Colonic mucosa (tissue), 4 donors: ENCODE measurements around the gene NRG2. TPM values are rescaled to one million over a fixed set of nuclear protein-coding genes. Genes with fewer than 3 reads are reported as not detected.

Experiments used
- DNase-seq: peaks from one replicate; pipeline ENCODE4 v3.0.0-alpha.2; 2020
- H3K27ac ChIP-seq: fragments of 200-600 bp; one replicate; pipeline ENCODE4 v1.8.0; 2021
- H3K27me3 ChIP-seq: fragments of 200-600 bp; one replicate; pipeline ENCODE4 v1.8.0; 2021
- H3K36me3 ChIP-seq: fragments of 200-600 bp; one replicate; pipeline ENCODE4 v1.8.0; 2021
- H3K4me1 ChIP-seq: fragments of 200-600 bp; one replicate; pipeline ENCODE4 v1.8.0; 2021; ENCODE audit warnings: mild to moderate bottlenecking
- H3K4me3 ChIP-seq: fragments of 200-600 bp; one replicate; pipeline ENCODE4 v1.8.0; 2021
- H3K9ac ChIP-seq, 2 donors: one replicate each; pipeline ENCODE4 v1.7.0; 2013; ENCODE audit warnings: control low read depth in 2 of 2, low read depth in 2 of 2, low read length in 2 of 2
- H3K9me3 ChIP-seq: fragments of 200-600 bp; one replicate; pipeline ENCODE4 v1.8.0; 2021
- CTCF ChIP-seq: fragments of 200-600 bp; IDR thresholded peaks from one replicate; pipeline ENCODE4 v1.8.0; 2022; ENCODE audit warnings: antibody characterized with exemption, mild to moderate bottlenecking
- intact Hi-C: fragments of 100-400 bp; cut with DNase I; formaldehyde crosslinking; loops from one replicate; pipeline ENCODE4 v1.14.1; 2022
- total RNA-seq, 2 donors: library from RNA; stranded (reverse); fragmentation: NEBNext Ultra II Directional in 1 of 2; extraction: Animal tissue kit (Norgen Biotek cat#: 25700) in 1 of 2; gene quantifications; one replicate each; pipeline ENCODE4 v1.2.1, GENCODE V29; 2021
- donor health status: healthy.
- donor health status: DM: no; HTN: no; CAD: no.
- donor health status: DM: no; HTN: no; CAD: no.

NRG2 gene
- total RNA-seq, 2 donors from 2014 or later = 0.10 to 0.48 TPM

GRCh38 chr5:140025736-140026135 is 17.4 kb downstream of the NRG2 start:
- no peaks in the 10 kb centered on the region for H3K9me3 ChIP-seq
- H3K27ac ChIP-seq = no peak overlapping the region
- no peaks in the 10 kb centered on the region for H3K27me3 ChIP-seq
- intact Hi-C loops = no loop called here
- H3K36me3 ChIP-seq = no peaks in the 10 kb centered on the region
- no peak for TF ChIP-seq CTCF
- H3K4me3 ChIP-seq = no peak overlapping the region
- no peak overlapping the region for H3K9ac ChIP-seq
- no peak for DNase-seq
- no peaks in the 10 kb centered on the region for H3K4me1 ChIP-seq

GRCh38 chr5:140024928-140025327 is 18.2 kb downstream of the NRG2 start:
- DNase-seq = no peak
- H3K4me1 ChIP-seq = no peaks in the 10 kb centered on the region
- no peaks in the 10 kb centered on the region for H3K36me3 ChIP-seq
- no peaks in the 10 kb centered on the region for H3K27me3 ChIP-seq
- H3K9ac ChIP-seq = no peak overlapping the region
- H3K9me3 ChIP-seq = no peaks in the 10 kb centered on the region
- no peak for TF ChIP-seq CTCF
- intact Hi-C loops = no loop called here
- no peak overlapping the region for H3K4me3 ChIP-seq
- no peak overlapping the region for H3K27ac ChIP-seq

- no peaks in the 10 kb centered on the region for H3K9me3 ChIP-seq
- no peak overlapping the region for H3K27ac ChIP-seq
- H3K27me3 ChIP-seq = no peaks in the 10 kb centered on the region
- H3K4me3 ChIP-seq = no peak overlapping the region
- no peak for DNase-seq
- no peak overlapping the region for H3K9ac ChIP-seq
- intact Hi-C loops = no loop called here
- TF ChIP-seq CTCF = no peak
- no peaks in the 10 kb centered on the region for H3K36me3 ChIP-seq
- H3K4me1 ChIP-seq = no peaks in the 10 kb centered on the region
Observed at GRCh38 chr5:140023611-140024191, 19.4 kb downstream of the NRG2 start.

GRCh38 chr5:140020601-140021177 is 22.4 kb downstream of the NRG2 start:
- Histone ChIP-seq H3K27me3 (no peaks in the 10 kb centered on the region), H3K36me3 (no peaks in the 10 kb centered on the region), H3K27ac (no peak overlapping the region), H3K4me3 (no peak overlapping the region), H3K9ac (no peak overlapping the region), H3K4me1 (no peaks in the 10 kb centered on the region), H3K9me3 (no peaks in the 10 kb centered on the region)
- intact Hi-C loops = no loop called here
- TF ChIP-seq CTCF = no peak
- DNase-seq = no peak

GRCh38 chr5:140018920-140019644 is 24.0 kb downstream of the NRG2 start:
- TF ChIP-seq CTCF = no peak
- H3K27ac ChIP-seq = no peak overlapping the region
- DNase-seq = no peak

More at GRCh38 chr5:140018920-140019644, 24.0 kb downstream of the NRG2 start:
- Histone ChIP-seq H3K9ac (no peak overlapping the region), H3K9me3 (no peaks in the 10 kb centered on the region), H3K4me1 (no peaks in the 10 kb centered on the region), H3K4me3 (no peak overlapping the region), H3K27me3 (no peaks in the 10 kb centered on the region), H3K36me3 (no peaks in the 10 kb centered on the region)
- intact Hi-C loops = no loop called here
